Muscle layer of colon (tissue), 2 donors: Measurements from ENCODE around the gene SH3RF3.

Experiments used
- H3K27ac ChIP-seq: one replicate; pipeline ENCODE4 v1.7.0; 2013; ENCODE audit warnings: low read depth, mild to moderate bottlenecking, low read length, moderate library complexity
- H3K27me3 ChIP-seq, 2 donors: one replicate each; pipeline ENCODE4 v1.7.0; 2013; ENCODE audit warnings: low read length in 2 of 2, mild to moderate bottlenecking in 2 of 2; ENCODE audit not compliant: insufficient read depth in 2 of 2, control insufficient read depth in 1 of 2
- H3K36me3 ChIP-seq: one replicate; pipeline ENCODE4 v1.7.0; 2013; ENCODE audit warnings: mild to moderate bottlenecking, low read length; ENCODE audit not compliant: insufficient read depth
- H3K4me1 ChIP-seq: one replicate; pipeline ENCODE4 v1.7.0; 2013; ENCODE audit warnings: mild to moderate bottlenecking, low read length; ENCODE audit not compliant: insufficient read depth
- H3K4me3 ChIP-seq, 2 donors: one replicate each; pipeline ENCODE4 v1.7.0; 2013; ENCODE audit warnings: low read length in 2 of 2, low read depth in 1 of 2, mild to moderate bottlenecking in 1 of 2, moderate library complexity in 1 of 2
- H3K9ac ChIP-seq: one replicate; pipeline ENCODE4 v1.7.0; 2013; ENCODE audit warnings: low read length
- H3K9me3 ChIP-seq: one replicate; pipeline ENCODE4 v1.7.0; 2013; ENCODE audit warnings: mild to moderate bottlenecking, low read length
- donor health status: abdominal sarcoma.
- donor health status: Adenocarcinoma of cecum.

SH3RF3 gene

DNA sequence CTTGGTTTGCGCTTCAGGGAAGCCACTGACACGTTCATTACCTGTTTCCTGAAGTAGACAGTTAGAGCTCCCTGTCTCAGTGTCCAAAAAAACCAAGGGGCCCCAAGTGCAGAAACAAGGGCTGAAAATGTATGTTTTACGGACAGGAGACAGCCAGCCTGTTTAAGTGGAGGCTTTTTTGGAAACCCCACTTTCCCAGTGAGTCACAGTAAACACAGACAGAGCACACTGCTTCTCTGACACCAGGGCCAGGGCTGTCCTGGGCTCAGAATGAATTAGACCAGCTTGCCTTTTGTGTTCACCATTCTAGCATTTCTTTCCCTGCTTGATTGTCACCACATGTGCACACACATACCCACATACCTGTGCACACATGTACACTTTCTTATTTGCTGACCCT, 128.6 kb downstream of the SH3RF3 start:
- Histone ChIP-seq H3K9ac (no peak overlapping the region), H3K4me3 (no peak overlapping the region), H3K27ac (no peak overlapping the region), H3K36me3 (no peaks in the 10 kb centered on the region), H3K27me3 (no peaks in the 10 kb centered on the region), H3K4me1 (peaks cover 10% of the 10 kb centered on the region), H3K9me3 (no peaks in the 10 kb centered on the region)

GRCh38 chr2:109258376-109258775, 129.4 kb downstream of the SH3RF3 start:
- no peaks in the 10 kb centered on the region for H3K9me3 ChIP-seq
- peaks cover 10% of the 10 kb centered on the region for H3K4me1 ChIP-seq
- no peak overlapping the region for H3K9ac ChIP-seq
- H3K27me3 ChIP-seq, result no peaks in the 10 kb centered on the region
- H3K36me3 ChIP-seq, result no peaks in the 10 kb centered on the region
- H3K27ac ChIP-seq, result no peak overlapping the region
- no peak overlapping the region for H3K4me3 ChIP-seq

GRCh38 chr2:109258905-109259540, 130.0 kb downstream of the SH3RF3 start:
- Histone ChIP-seq H3K27me3 (no peaks in the 10 kb centered on the region), H3K27ac (no peak overlapping the region), H3K4me1 (peaks cover 10% of the 10 kb centered on the region), H3K36me3 (no peaks in the 10 kb centered on the region), H3K9ac (no peak overlapping the region), H3K4me3 (no peak overlapping the region), H3K9me3 (no peaks in the 10 kb centered on the region)

DNA sequence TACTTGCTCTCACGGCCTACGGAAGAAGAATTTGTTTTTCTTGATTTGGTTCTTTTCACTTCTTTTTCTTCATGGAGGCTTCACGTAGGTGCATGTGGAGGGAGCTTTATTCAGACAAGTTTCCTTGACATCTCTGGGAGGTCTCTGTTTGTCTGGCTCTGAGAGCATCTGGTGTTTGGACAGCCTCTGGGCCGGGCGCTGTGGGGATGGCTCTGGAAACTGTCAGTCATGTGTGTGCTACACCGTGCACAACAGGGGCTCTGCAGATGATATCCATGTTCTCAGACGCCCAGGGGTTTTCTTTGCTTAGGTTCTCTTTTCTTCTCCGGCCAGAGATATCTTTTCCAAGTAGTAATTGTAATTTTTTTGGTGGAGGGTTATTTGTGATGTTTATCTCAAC, 130.7 kb downstream of the SH3RF3 start:
- Histone ChIP-seq H3K36me3 (no peaks in the 10 kb centered on the region), H3K9ac (no peak overlapping the region), H3K4me3 (no peak overlapping the region), H3K9me3 (no peaks in the 10 kb centered on the region), H3K27ac (no peak overlapping the region), H3K4me1 (peaks cover 10% of the 10 kb centered on the region), H3K27me3 (no peaks in the 10 kb centered on the region)

DNA sequence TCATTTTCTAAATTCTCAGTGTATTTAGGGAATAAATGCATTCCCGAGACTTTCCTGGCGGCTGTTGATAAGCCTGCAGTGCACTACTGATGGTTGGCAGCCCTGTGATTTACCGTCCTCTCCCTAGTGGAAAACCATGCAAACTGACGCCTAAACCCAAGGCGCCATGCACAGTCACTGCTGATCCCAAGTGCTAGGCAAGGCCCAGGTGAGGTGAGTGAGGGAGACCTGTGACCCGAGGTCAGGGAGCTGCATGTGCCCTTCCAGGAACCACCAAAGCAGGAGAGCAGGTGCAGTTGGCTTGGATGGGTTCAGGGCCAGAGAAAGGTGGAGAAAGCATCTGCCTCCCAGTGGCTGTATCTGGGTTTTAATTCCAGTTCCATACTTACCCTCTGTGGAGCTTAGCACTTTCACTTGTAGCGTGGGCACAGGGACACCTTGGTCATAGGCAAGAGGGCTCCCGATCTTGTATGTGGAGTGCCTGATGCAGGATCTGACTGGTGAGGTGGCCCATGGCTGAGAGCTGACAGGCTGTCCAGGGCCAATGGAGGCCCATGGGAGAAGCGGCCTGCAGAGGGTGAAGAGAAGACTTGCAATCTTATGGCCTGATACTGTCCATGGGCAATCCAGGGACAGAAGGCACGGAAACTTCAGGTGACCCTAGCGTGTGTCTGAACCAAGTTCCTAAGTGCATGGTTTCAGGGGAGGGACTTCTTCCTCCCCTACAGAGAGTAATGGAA, 131.3 kb downstream of the SH3RF3 start:
- H3K4me1 ChIP-seq, result peaks cover 10% of the 10 kb centered on the region
- no peaks in the 10 kb centered on the region for H3K36me3 ChIP-seq
- no peak overlapping the region for H3K9ac ChIP-seq
- H3K27ac ChIP-seq, result no peak overlapping the region
- no peaks in the 10 kb centered on the region for H3K27me3 ChIP-seq
- no peak overlapping the region for H3K4me3 ChIP-seq
- no peaks in the 10 kb centered on the region for H3K9me3 ChIP-seq

- Histone ChIP-seq H3K4me3 (no peak overlapping the region), H3K36me3 (no peaks in the 10 kb centered on the region), H3K27ac (no peak overlapping the region), H3K9ac (no peak overlapping the region), H3K4me1 (peaks cover 10% of the 10 kb centered on the region), H3K9me3 (no peaks in the 10 kb centered on the region), H3K27me3 (no peaks in the 10 kb centered on the region)
Observed at GRCh38 chr2:109260886-109261700, 132.1 kb downstream of the SH3RF3 start.

DNA sequence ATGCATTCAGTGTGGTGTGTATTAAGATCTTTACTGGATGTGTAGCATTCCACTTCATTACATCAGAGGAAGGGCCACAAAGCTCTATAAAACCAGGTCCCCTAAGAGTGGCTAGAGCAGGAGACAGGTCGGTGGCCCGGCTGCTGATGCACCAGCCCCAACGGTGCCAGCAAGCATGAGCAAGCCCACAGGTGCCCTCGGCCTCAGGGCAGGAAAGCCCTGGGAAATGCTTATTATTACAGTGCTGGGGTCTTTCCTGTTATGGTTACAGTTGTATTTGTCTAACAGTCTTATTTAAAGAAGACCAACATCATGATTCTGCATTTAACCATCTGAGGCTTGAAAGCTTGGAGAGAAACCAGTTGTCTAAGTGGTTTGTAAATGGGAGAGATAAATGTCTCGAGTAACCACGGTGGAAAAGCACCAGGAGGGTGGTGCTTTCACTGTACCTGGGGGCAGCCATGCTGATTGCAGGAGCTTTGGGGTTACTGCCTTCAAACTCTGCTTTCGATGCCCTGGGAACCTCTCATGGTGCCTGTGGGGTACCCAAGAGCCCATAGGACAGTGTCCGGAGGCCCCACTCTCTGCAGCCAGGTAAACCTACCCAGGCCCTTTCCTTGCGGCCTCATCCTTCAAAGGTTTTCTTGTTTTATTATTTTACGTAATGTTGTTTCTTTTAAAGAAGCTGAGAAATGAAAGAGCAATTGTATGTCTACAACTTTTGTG, 133.1 kb downstream of the SH3RF3 start:
- H3K4me3 ChIP-seq, result no peak overlapping the region
- H3K36me3 ChIP-seq, result no peaks in the 10 kb centered on the region
- H3K4me1 ChIP-seq, result peaks cover 5% of the 10 kb centered on the region
- no peak overlapping the region for H3K9ac ChIP-seq
- H3K27ac ChIP-seq, result no peak overlapping the region
- H3K27me3 ChIP-seq, result no peaks in the 10 kb centered on the region
- H3K9me3 ChIP-seq, result no peaks in the 10 kb centered on the region

DNA sequence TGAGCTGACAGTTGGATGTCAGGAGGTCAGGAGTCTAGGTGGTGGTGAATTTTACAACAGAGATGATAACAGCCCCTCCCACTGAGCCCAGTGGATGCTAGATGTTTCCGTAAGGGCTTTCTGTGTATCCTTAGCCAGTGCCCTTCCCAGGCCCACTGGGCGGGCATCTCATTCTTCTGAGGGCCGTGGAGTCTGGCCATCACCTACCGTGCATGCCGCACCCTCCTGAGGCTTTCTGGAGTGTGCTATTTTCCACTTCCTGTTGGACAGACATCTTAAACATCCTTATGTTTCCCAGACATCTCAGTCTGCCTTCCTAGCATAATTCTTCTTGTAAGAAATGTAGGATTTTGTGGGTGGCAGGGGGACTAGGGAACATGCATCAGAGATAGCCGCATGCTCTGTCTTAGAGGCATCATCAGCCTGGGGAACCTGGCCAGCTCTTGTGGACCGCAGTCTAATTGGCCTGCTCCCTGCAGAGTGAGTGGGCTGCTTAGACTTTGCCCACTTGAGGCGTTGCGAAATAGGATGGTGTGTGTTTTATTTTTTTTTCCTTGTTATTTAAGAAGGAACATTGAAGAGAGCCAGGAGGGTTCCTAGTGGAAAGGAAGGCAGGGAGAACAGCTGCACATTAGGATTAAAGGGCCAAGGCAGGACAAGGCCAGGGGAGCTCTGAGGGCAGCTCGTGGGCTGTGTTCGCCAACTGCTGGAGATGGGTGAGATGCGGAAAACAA, 135.8 kb downstream of the SH3RF3 start:
- Histone ChIP-seq H3K9ac (no peak overlapping the region), H3K9me3 (no peaks in the 10 kb centered on the region), H3K36me3 (no peaks in the 10 kb centered on the region), H3K4me3 (no peak overlapping the region), H3K27me3 (no peaks in the 10 kb centered on the region), H3K4me1 (no peaks in the 10 kb centered on the region), H3K27ac (no peak overlapping the region)

- H3K9me3 ChIP-seq, result no peaks in the 10 kb centered on the region
- no peak overlapping the region for H3K4me3 ChIP-seq
- no peaks in the 10 kb centered on the region for H3K4me1 ChIP-seq
- no peak overlapping the region for H3K27ac ChIP-seq
- no peak overlapping the region for H3K9ac ChIP-seq
- no peaks in the 10 kb centered on the region for H3K27me3 ChIP-seq
- H3K36me3 ChIP-seq, result no peaks in the 10 kb centered on the region
Observed at GRCh38 chr2:109265369-109265768, 136.4 kb downstream of the SH3RF3 start.

- Histone ChIP-seq H3K4me1 (no peaks in the 10 kb centered on the region), H3K27ac (no peak overlapping the region), H3K4me3 (no peak overlapping the region), H3K36me3 (no peaks in the 10 kb centered on the region), H3K9me3 (no peaks in the 10 kb centered on the region), H3K9ac (no peak overlapping the region), H3K27me3 (no peaks in the 10 kb centered on the region)
Observed at GRCh38 chr2:109265953-109266352, 136.9 kb downstream of the SH3RF3 start.
